ENCODE measurements around the gene NFASC. TPM values are rescaled to one million over a fixed set of nuclear protein-coding genes. Genes with fewer than 3 reads are reported as not detected.

NFASC gene
- total RNA-seq = 50.8 and 61.9 TPM in 2 replicates

GRCh38 chr1:204870160-204870912 lies at the start of gene NFASC:
Gene NFASC (plus strand): TSS chr1:204870862. CDS start chr1:204944316, 73,454 bp downstream.

DNA sequence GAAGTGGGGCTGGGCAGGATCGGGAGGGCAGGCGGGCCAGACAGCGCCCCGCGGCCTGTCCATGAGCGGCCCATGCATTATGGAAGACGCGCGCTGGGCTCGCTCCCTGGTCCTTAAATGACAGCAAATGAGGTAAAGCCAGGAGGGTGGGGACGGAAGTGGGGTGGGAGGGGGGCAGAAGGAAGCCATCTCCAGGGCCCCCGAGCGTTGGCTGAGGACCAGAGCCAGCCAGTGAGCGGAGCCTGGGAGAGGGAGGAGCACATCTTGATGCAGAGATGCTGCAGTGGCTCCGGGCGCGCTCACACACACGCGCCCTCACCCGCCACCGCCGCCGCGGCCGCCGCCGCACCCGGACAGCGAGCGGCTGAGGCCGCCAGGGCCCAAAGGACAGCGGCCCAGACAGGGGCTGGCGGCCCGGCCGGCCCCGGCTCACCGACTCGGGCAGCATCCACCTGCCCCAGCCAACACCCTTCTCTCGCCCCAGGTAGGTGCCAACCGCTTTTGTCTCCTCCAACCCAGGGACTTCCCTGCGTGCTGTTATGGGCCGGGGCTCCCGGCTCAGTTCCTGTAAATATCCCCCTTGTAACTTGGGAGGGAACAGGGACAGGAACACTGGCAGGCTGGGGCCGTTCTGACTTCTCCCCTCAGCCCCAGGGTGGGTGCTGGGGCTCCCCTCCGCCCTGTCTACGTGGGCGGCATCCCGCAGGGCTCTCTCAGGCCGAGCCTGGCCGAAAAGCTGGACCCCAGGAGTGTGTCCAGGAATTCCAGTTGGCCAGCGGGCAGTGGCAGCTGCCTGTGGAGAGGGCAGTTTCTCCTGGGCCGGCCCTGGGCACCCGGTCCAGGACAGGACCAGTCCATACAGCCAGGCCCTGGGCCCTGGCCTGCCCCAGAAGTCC lies 172.5 kb downstream of the NFASC start, which contains the start of gene CNTN2:
CNTN2 (plus strand) TSS at position 302 of the 896 bp plus-strand sequence. CDS start 9,974 bp downstream, outside the sequence.

Other genes with a start within 250 kb of the NFASC start
- gene LRRN2, start 185.1 kb upstream of the NFASC start, total RNA-seq = not detected in 2 replicates
- gene CNTN2, start 172.3 kb downstream of the NFASC start, total RNA-seq = not detected in 2 replicates
- gene TMEM81, start 213.6 kb downstream of the NFASC start, total RNA-seq = 0.73 and 1.6 TPM in 2 replicates